Cardiac muscle cell (in vitro differentiated cells and primary cell): ENCODE data around the gene GYPC. TPM values are rescaled to one million over a fixed set of nuclear protein-coding genes. Genes with fewer than 3 reads are reported as not detected.

Experiments used
- DNase-seq, 2 donors: peaks; one replicate each; pipeline versions ENCODE4 v3.0.0 to v3.0.0-alpha.2; 2010 to 2017; ENCODE audit warnings: low read depth in 1 of 2, low spot score in 1 of 2
- H3K27ac ChIP-seq: fragments of 200-600 bp; sonication (generic); 2 replicates; pipeline ENCODE4 v1.5.1; 2016
- H3K27me3 ChIP-seq: fragments of 200-600 bp; sonication (generic); 2 replicates; pipeline ENCODE4 v1.6.0; 2016; ENCODE audit warnings: control low read depth
- H3K36me3 ChIP-seq: fragments of 200-600 bp; sonication (generic); 2 replicates; pipeline ENCODE4 v1.5.1; 2016; ENCODE audit warnings: control low read depth
- H3K4me1 ChIP-seq: fragments of 200-600 bp; sonication (generic); 2 replicates; pipeline ENCODE4 v1.8.1; 2017; ENCODE audit warnings: low read depth, mild to moderate bottlenecking, mixed run types
- H3K4me3 ChIP-seq: fragments of 200-600 bp; sonication (generic); 2 replicates; pipeline ENCODE4 v1.5.1; 2016; ENCODE audit warnings: mild to moderate bottlenecking
- H3K9me3 ChIP-seq: fragments of 200-600 bp; sonication (generic); 2 replicates; pipeline ENCODE4 v1.5.1; 2017; ENCODE audit warnings: low read depth, mild to moderate bottlenecking, control low read depth
- CTCF ChIP-seq: IDR thresholded peaks from 2 replicates; pipeline ENCODE4 v1.5.1; 2012; ENCODE audit warnings: low read depth, mild to moderate bottlenecking, low read length
- polyA plus RNA-seq: library from polyadenylated mRNA; unstranded; fragments of >200 nt; fragmentation: Nextera tagmentation; extraction: Ambion mirVana; gene quantifications from 2 replicates; pipeline ENCODE4 v1.2.1, GENCODE V29; 2016
- total RNA-seq: library from RNA; depleted of rRNA; stranded (reverse); fragments of >200 nt; gene quantifications from 2 replicates; pipeline ENCODE4 v1.2.3, GENCODE V29; 2016

GYPC gene
- total and polyA plus RNA-seq, 2 experiments from 2014 or later = 45.6 to 69.7 TPM

- no peak for TF ChIP-seq CTCF
- no peak overlapping the region for H3K27ac ChIP-seq
- no peaks in the 10 kb centered on the region for H3K9me3 ChIP-seq
- no peak overlapping the region for H3K4me3 ChIP-seq
- H3K27me3 ChIP-seq = no peaks in the 10 kb centered on the region
- DNase-seq = peak in 1 of 2 donors; percentile 27
- H3K36me3 ChIP-seq = no peaks in the 10 kb centered on the region
- peaks cover 4% of the 10 kb centered on the region for H3K4me1 ChIP-seq
Observed at GRCh38 chr2:126719191-126719832, 63.4 kb downstream of the GYPC start.

GRCh38 chr2:126719833-126720351, 63.9 kb downstream of the GYPC start:
- H3K4me3 ChIP-seq = no peak overlapping the region
- H3K9me3 ChIP-seq = no peaks in the 10 kb centered on the region
- H3K27me3 ChIP-seq = no peaks in the 10 kb centered on the region
- no peak overlapping the region for H3K27ac ChIP-seq
- no peak for TF ChIP-seq CTCF
- no peak for DNase-seq
- H3K4me1 ChIP-seq = peaks cover 4% of the 10 kb centered on the region
- no peaks in the 10 kb centered on the region for H3K36me3 ChIP-seq

- no peaks in the 10 kb centered on the region for H3K27me3 ChIP-seq
- no peaks in the 10 kb centered on the region for H3K36me3 ChIP-seq
- peaks cover 4% of the 10 kb centered on the region for H3K4me1 ChIP-seq
- H3K9me3 ChIP-seq = no peaks in the 10 kb centered on the region
- no peak overlapping the region for H3K27ac ChIP-seq
- TF ChIP-seq CTCF = no peak
- no peak for DNase-seq
- no peak overlapping the region for H3K4me3 ChIP-seq
Observed at GRCh38 chr2:126720638-126721037, 64.7 kb downstream of the GYPC start.

- no peaks in the 10 kb centered on the region for H3K36me3 ChIP-seq
- H3K4me1 ChIP-seq = peaks cover 4% of the 10 kb centered on the region
- H3K9me3 ChIP-seq = no peaks in the 10 kb centered on the region
- H3K27ac ChIP-seq = no peak overlapping the region
- no peaks in the 10 kb centered on the region for H3K27me3 ChIP-seq
- no peak for TF ChIP-seq CTCF
- DNase-seq = no peak
- H3K4me3 ChIP-seq = no peak overlapping the region
Observed at GRCh38 chr2:126722081-126722480, 66.1 kb downstream of the GYPC start.

DNA sequence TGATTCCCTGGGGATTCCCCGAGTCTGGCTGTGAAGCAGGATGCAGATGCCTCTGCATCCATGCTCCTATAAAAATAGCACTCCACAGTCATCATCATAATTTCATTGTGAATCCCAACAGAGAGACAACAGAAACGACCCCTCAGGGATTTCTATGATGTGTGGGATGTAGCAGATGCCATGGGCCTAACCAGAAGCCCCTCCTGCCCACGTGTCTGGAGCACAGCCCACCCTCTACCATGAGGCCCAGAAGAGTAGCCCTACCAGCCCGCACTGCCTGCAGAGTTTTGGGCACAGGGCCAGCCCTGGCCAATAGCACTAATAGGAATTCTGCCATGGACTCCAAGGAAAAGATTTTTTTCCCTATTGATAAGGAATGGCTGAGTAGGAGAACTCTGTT, 66.6 kb downstream of the GYPC start:
- Histone ChIP-seq H3K9me3 (no peaks in the 10 kb centered on the region), H3K4me1 (peaks cover 4% of the 10 kb centered on the region), H3K36me3 (no peaks in the 10 kb centered on the region), H3K4me3 (no peak overlapping the region), H3K27me3 (no peaks in the 10 kb centered on the region), H3K27ac (no peak overlapping the region)
- no peak for TF ChIP-seq CTCF
- DNase-seq = no peak
